GM20000 (cell line): ENCODE measurements around the gene FAM124A.

Source experiments
- DNase-seq: peaks from one replicate; pipeline ENCODE4 v3.0.0; 2012; ENCODE audit warnings: low spot score
- CTCF ChIP-seq: IDR thresholded peaks from 2 replicates; pipeline ENCODE4 v1.5.1; 2012; ENCODE audit warnings: mild to moderate bottlenecking, control low read depth; ENCODE audit errors: extremely low read depth, missing control alignments

Gene FAM124A

DNA sequence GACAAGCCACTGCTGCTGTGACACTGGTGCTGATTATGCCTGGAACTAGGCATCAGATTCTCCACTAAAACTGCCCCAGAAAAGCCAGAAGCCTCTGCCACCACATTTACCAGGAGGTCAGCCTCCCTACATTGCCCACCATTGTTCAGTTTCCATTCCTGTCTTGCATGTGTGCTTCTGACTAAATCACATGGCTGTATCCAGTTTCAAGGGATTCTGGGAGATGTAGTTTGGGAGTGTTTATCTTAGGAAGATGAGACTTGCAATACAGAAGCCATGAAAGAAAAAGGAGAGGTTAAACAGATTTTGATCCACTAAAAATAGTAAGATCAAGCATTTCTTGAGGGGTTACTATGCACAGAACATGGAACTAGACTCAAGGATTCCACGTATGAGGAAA, 76.6 kb downstream of the FAM124A start:
- no peak for TF ChIP-seq CTCF
- no peak for DNase-seq

DNA sequence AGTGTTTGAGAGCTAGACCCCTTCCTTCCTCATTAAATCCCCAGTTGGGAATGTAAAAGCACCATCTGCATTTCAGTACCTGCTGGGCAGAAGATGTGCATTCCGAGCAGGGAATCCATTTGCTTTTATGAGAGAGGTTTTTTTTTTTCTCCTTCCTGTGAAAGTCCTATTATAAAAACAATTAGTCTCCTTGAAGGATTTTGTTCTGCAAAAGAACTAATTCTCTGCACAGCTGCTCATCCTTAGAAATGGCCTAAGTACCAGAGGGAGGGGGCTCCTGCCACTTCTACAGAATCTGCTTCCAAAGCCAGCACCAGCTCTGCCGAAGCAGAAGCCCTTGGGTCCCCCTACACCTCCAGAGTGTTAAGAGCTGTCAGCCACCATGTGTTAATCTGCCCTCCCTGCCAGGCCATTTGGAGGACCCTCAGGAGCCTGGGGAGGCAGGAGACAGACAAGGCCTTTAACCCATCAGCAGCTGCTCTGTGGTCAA, 80.9 kb downstream of the FAM124A start:
- no peak for TF ChIP-seq CTCF
- DNase-seq = no peak

DNA sequence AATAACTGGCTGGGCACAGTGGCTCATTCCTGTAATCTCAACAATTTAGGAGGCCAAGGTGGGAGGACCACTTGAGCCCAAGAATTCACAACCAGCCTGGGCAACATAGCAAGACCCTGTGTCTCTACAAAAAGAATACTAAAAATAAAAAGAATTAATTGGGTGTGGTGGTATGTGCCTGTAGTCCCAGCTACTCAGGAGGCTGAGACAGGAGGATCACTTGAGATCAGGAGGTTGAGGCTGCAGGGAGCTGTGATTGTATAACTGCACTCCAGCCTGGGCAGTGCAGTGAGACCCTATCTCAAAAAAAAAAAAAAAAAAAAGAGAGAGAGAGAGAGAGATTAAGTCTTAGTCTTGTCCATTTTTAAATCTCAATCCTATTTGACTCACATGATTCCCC, 81.7 kb downstream of the FAM124A start:
- DNase-seq = no peak
- no peak for TF ChIP-seq CTCF

DNA sequence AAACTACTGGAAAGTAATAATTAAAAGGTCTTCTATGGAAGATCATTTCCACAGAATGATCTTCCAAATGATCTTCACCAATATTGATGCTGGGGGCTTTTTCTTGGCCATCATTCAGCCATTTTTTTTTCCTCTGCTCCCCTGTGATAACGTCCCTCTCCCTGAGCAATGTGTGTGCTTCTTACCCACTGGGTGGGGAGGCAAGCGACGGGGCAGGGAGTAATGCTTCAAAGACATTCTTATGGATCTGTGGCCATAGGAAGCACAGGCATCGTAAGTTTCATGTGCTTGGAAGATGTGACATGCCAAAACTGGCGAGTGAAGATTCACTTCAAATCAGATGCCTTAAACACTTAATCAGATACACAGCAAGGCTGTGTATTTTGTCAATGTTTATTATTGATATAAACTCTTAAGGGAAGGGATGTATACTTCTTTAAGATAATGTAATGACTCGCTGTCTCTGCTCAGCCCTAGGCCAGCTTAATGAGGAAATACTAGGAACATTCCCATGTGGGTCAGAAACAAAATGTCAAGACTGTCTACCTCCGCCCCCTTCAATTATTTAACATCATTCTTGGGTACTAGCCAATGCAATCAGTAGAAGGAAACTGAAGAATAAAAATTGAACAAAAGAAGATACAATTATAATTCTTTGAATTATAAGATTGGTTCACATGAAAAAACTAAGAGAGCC, 83.2 kb downstream of the FAM124A start:
- TF ChIP-seq CTCF = no peak
- DNase-seq = no peak

DNA sequence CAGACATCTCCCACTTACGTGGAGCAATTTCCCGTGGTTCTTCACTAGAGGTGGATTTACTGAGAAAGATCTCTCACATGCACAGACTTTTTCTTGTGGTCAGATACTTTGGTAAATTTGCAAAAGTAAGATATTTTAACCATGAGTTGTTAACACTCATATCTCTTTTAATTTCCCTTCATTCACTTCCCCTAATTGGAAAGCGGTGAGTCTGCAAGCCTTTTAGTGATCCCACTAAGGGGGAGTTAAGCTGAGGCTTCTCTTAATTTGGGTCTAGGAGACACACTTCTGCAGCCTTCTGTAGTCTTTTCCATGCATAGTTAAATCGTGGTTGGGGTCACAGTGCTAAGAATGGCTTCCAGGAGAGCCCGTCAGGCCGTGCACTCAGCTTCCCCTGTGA, 86.6 kb downstream of the FAM124A start:
- no peak for DNase-seq
- TF ChIP-seq CTCF = no peak

- no peak for TF ChIP-seq CTCF
- DNase-seq = no peak
These were observed 89.0 kb downstream of the FAM124A start for GRCh38 chr13:51311231-51311630.

DNA sequence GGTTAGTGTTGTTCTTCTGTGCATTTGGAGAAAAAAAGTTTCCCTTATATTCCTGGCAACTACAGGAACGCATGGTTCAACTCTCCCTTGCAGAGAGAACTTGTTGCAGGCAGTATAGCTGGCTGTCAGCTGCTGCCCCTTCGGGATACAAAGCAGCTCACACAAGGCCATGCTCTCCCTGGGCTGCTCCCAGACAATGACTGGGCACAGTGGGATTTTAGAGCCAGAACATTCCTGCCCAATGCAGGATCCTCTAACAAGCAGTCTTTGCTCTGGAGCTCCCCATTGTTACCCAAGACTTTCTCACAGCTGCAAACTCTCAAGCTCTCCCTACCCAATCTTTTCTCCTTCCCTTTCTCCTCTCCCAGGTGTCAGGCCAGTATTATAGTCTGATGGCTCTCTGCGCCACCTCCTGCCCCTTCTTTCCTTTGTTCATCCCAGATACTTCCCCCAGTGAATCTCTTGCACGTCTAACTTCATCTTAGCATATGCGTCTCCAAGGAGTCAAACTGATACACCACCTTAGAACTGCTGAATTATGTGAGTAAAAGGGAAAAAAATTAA, 89.8 kb downstream of the FAM124A start:
- DNase-seq = no peak
- no peak for TF ChIP-seq CTCF
